Measurements from ENCODE around the gene GPC3.
"Not testable (repeated sequence)": the region's sequence is repeated elsewhere in the genome, so short reads cannot be mapped to it uniquely, and the experiment has no call there.

Gene GPC3

GRCh38 chrX:133636009-133636408 lies 349.4 kb downstream of the GPC3 start:
- no peak for DNase-seq

- no peak for DNase-seq
These were observed 351.0 kb downstream of the GPC3 start for GRCh38 chrX:133634416-133634815.

GRCh38 chrX:133633950-133634349 lies 351.4 kb downstream of the GPC3 start:
- DNase-seq, result no peak

- DNase-seq, result no peak
These were observed 352.2 kb downstream of the GPC3 start for GRCh38 chrX:133633162-133633561.

GRCh38 chrX:133630362-133630761 lies 355.0 kb downstream of the GPC3 start:
- no peak for DNase-seq

- DNase-seq, result no peak
These were observed 357.7 kb downstream of the GPC3 start for GRCh38 chrX:133627673-133628072.

- not testable (repeated sequence) for DNase-seq
These were observed 364.0 kb downstream of the GPC3 start for GRCh38 chrX:133621384-133621783.

- no peak for DNase-seq
These were observed 373.7 kb downstream of the GPC3 start for GRCh38 chrX:133611676-133612075.

- DNase-seq, result no peak
These were observed 375.3 kb downstream of the GPC3 start for GRCh38 chrX:133610056-133610455.

GRCh38 chrX:133609166-133609565 lies 376.2 kb downstream of the GPC3 start:
- no peak for DNase-seq

GRCh38 chrX:133608406-133608805 lies 377.0 kb downstream of the GPC3 start:
- DNase-seq, result no peak

- no peak for DNase-seq
These were observed 377.7 kb downstream of the GPC3 start for GRCh38 chrX:133607419-133608348.

GRCh38 chrX:133606990-133607389 lies 378.4 kb downstream of the GPC3 start:
- no peak for DNase-seq

GRCh38 chrX:133604801-133605200 lies 380.6 kb downstream of the GPC3 start:
- no peak for DNase-seq

GRCh38 chrX:133602881-133603280 lies 382.5 kb downstream of the GPC3 start:
- DNase-seq, result no peak

- DNase-seq, result no peak
These were observed 384.3 kb downstream of the GPC3 start for GRCh38 chrX:133601116-133601515.

GRCh38 chrX:133600536-133600935 lies 384.9 kb downstream of the GPC3 start:
- no peak for DNase-seq

- no peak for DNase-seq
These were observed 386.6 kb downstream of the GPC3 start for GRCh38 chrX:133598601-133599335.

- DNase-seq, result no peak
These were observed 391.2 kb downstream of the GPC3 start for GRCh38 chrX:133594156-133594555.

GRCh38 chrX:133593531-133593930 lies 391.9 kb downstream of the GPC3 start:
- no peak for DNase-seq

- DNase-seq, result no peak
These were observed 394.5 kb downstream of the GPC3 start for GRCh38 chrX:133590703-133591505.

- DNase-seq, result no peak
These were observed 396.6 kb downstream of the GPC3 start for GRCh38 chrX:133588827-133589226.

- DNase-seq, result no peak
These were observed 397.6 kb downstream of the GPC3 start for GRCh38 chrX:133587818-133588217.
